ENCODE results near the gene SIGLEC11.
"Not testable (repeated sequence)": the region's sequence is repeated elsewhere in the genome, so short reads cannot be mapped to it uniquely, and the experiment has no call there.

SIGLEC11 gene

DNA sequence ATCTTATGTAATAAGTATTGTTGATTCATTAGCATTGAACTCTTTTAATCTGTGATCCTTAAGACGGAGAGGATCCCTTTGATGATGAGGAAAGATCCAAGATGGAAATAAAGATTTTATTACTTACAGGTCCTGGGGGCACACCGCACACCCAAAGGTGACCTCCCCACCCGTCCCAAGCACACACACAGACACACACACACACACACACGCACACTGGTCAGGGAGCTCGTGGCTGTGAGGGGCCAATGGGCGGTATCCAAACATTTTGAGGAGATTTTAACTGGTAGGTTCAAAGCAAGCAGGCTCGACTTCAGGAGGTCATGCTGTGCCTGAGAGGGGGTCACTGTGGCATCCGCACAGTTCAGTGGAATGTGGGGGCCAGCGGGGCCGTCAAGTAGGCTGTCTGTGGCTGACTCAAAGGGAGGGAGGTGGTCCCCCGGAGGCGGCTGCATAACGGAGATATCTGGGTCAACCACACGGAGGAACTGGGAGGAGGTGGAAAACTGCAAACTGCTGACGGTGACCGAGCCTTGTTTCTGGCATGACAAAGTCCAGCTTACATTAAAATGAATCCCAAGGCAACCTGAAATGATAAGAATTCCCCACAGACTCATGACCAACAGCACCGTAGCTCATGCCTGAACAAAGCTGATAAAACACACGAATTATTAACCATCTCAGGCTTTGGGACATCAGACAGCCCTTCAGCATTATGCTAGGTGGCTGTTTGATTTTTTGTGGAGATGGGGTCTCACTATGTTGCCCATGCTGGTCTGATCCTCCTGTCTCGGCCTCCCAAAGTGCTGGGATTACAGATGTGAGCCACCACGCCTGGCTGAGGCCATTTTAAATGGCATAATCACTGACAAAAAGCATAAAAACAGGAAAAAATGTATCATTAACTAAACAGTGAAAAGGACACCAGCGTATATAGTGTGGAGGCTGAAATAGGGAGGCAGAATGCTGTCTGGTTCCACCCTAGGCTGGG, 20.9 kb upstream of the SIGLEC11 start:
- H3K4me3 ChIP-seq (ENCODE audit: low read depth, low read length), result no peak overlapping the region

DNA sequence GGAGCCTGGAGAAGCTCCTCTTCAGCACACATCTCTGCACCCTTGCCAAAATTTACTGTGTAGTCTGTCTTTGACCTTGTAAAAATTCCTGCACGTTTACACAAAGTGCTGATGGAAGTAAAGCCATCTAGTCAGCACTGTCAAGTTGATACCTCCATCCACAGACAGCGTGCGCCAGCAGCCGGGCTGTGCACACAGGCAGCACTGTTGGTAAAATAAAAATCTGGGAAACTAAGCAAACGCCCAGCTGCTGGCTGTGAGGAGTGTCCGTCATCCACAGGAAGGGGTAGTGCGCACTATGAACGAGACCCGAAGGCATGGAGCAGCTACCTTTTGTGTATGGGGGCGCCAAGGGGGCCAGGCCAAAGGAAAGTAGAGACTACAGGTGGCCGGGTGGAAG, 17.4 kb upstream of the SIGLEC11 start:
- H3K4me3 ChIP-seq (ENCODE audit: low read depth, low read length), result no peak overlapping the region

DNA sequence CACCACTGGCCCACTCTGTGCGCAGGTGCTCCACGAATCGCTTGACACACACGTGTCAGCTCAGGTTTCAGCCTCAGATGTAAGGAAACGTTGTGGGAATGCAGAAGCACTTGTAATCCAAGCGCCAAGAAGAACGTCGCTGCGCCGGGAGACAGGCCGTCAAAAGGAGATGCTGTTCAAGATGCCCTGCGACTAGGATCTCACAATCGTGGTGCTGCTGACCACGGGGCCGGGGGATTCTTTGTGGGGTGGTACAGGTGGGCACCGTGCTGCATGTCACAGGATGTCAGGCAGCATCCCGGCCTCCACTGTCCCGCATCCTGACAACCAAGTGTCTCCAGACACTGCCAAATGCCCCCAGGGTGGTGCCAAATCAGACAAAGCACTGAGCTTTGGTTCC, 16.9 kb upstream of the SIGLEC11 start:
- no peak overlapping the region for H3K4me3 ChIP-seq (ENCODE audit: low read depth, low read length)

DNA sequence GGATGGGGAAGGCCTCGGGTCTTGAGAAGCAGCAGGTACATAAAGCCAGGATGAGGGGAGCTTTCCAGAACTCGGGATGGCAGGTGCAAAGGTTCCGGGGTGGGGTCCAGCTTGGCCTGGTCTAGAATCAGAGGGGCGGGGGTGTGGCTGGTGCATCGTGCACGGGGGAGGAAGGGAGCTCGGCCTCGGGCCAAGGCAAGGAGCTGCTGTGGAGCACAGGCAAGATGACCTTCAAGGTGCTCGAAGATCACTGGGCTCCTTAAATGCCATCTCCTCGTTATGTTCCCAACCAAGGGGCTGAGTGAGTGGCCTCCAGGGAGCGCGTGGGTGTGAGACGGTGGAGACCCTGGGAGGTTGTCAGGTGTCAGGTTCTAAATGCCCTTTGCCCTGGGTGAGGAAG, 16.1 kb upstream of the SIGLEC11 start:
- no peak overlapping the region for H3K4me3 ChIP-seq (ENCODE audit: low read depth, low read length)

DNA sequence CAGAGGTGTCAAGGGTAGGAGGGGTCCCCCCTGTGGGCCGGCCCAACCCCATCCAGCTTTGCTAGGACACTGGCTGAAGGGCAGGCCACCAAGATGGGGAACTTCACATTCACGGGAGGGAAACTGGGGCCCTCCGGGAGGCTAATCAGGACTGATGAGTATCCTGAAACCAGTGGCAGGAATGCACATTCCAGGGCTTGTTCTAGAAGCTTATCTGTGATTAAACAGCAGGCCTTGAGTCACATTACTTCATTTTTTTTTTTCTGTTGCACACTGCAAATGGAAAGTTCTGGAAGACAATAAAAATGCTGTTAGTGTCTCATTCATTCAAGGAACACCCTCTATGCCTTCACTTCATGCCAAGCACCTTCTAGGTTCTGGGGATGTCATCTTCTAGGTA, 15.5 kb upstream of the SIGLEC11 start:
- no peak overlapping the region for H3K4me3 ChIP-seq (ENCODE audit: low read depth, low read length)

DNA sequence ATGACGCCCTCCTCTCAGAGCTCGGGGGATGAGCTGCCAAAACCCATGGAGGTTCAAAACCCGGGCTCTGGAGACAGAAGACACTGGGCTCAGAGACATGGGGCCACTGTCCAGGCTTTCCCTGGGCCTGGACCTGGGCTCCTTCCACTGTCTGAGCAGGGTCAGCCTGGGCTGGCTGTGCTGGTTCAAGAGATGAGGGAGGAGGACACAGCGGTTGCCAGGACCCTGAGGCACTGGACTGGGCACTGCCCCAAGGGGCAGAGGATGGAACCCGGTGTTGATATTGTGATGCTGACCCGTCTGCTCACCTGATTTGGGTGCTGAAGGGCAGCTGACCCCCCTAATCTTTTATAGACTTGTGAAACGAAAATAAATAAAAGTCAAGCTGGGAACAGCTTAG, 14.1 kb upstream of the SIGLEC11 start:
- no peak overlapping the region for H3K4me3 ChIP-seq (ENCODE audit: low read depth, low read length)

DNA sequence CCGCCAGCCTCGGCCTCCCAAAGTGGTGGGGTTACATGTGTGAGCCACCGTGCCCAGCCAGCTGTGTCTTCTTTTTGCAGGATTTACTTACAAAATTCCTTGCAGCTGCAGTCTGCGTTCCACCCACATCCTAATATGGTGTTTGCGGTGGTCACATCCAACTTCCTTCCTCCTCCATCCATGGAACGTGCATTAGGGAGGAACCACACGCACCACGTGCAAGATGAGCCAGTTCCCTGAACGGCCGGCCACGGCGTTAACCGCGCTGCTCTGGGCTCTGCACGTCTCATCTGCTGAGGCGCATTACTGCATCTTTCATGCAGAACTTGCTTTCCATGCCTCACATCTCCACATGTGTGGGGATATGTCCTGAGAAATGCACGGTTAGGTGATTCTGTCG, 13.0 kb upstream of the SIGLEC11 start:
- H3K4me3 ChIP-seq (ENCODE audit: low read depth, low read length), result no peak overlapping the region

DNA sequence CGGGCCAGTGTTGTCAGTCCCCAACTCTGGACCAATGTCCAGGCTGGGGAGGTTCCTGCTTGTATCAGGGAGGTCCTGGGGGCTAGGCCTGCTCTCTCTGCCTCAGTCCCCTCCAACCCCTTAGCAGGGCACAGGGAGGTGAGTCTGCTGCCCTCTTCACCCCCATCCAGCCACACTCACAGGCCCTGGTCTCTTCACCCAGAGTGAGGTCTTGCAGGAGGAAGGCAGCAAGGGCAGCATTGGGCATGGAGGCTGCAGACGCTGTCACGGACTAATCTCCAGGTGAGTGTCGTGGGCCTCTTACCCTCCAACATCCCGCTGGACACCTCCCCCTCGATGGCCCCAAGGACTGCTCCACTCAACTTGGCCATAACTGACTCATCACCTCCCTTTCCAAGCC, 11.9 kb upstream of the SIGLEC11 start:
- H3K4me3 ChIP-seq (ENCODE audit: low read depth, low read length), result no peak overlapping the region

DNA sequence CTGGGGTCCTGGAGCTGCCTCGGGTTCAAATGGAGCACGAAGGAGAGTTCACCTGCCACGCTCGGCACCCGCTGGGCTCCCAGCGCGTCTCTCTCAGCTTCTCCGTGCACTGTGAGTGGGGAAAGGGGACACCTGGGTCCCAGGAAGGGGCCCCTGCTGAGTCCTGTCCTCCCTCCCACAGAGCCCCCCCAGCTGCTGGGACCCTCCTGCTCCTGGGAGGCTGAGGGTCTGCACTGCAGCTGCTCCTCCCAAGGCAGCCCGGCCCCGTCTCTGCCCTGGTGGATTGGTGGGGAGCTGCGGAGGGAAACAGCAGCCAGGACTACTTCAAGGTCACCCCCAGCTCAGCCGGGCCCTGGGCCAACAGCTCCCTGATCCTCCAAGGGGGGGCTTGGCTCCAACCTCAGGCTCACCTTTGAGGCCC, 11.0 kb upstream of the SIGLEC11 start:
- no peak overlapping the region for H3K4me3 ChIP-seq (ENCODE audit: low read depth, low read length)

DNA sequence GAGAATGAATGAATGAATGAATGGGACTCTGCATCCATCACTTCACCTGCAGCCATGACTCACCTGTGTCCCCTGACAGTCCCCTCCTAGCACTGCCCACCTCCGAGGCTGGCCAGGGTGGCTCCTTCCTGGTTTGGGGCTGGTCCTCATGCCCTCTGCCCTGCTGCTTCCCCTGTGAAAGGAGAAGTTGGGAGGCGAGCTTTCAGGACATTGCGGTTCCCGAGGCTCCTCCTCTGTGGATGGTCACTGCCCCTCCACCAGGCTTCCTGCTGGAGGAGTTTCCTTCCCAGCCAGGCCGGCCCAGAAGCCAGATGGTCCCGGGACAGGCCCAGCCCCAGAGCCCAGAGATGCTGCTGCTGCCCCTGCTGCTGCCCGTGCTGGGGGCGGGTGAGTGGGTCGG, 8.4 kb upstream of the SIGLEC11 start:
- H3K4me3 ChIP-seq (ENCODE audit: low read depth, low read length), result not testable (repeated sequence)

DNA sequence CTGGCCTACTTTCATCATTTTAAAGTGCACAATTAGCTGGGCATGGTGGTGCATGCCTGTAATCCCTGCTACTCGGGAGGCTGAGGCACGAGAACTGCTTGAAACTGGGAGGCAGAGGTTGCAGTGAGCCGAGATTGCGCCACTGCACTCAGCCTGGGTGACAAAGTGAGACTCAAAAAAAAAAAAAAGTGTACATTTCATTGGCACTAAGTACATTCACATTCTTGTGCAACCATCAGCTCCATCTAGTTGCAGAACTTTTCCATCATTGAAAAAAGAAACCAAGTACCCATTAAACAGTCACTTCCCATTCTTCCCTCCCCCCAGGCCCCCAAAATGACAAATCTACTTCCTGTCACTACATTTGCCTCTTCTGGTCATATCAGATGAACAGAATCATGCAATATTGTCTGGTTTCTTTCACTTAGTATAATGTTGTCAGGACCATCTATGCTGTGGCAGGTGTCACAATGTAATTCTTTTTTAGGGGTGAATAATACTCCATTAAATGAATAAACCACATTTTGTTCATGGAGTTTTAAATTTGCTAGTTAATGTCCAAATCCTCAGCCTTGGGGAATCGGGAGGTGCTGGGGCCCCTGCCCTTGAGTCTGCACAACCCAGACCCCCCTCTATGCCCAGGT, 7.4 kb upstream of the SIGLEC11 start:
- no peak overlapping the region for H3K4me3 ChIP-seq (ENCODE audit: low read depth, low read length)

DNA sequence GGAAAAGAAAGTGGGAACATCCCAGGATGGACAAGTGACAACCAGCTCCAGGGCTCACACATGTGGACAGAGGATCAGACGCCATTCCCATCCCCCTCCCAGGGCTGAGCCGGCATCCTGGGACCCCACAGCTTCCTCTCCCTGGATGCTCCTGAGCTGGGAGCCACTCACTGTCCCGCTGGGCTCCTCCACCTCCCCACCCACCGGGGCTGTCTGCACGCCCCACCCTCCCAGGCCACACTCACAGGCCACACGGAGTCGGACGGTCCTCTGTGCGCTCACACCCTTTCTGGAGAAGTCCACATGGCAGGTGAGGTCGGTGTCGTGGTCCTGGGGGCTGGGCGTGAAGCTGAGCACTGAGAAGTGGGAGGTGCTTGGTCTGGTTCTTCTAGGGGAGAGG, 1.1 kb downstream of the SIGLEC11 start:
- not testable (repeated sequence) for H3K4me3 ChIP-seq (ENCODE audit: low read depth, low read length)

DNA sequence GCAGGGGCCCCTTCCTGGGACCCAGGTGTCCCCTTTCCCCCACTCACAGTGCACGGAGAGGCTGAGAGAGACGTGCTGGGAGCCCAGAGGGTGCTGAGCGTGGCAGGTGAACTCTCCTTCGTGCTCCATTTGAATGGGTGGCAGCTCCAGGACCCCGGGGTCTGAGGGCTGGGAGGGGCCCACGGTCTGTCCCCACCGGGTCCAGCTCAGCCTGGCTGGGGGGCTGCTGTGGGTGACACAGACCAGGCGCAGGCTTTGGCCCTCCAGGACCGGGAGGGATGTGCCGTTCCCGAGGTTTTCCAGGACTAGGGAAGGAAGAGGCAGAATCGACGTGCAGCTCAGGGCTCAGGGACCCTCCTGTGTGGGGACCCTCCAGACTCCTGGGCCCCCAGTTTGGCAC, 2.4 kb downstream of the SIGLEC11 start:
- not testable (repeated sequence) for H3K4me3 ChIP-seq (ENCODE audit: low read depth, low read length)

DNA sequence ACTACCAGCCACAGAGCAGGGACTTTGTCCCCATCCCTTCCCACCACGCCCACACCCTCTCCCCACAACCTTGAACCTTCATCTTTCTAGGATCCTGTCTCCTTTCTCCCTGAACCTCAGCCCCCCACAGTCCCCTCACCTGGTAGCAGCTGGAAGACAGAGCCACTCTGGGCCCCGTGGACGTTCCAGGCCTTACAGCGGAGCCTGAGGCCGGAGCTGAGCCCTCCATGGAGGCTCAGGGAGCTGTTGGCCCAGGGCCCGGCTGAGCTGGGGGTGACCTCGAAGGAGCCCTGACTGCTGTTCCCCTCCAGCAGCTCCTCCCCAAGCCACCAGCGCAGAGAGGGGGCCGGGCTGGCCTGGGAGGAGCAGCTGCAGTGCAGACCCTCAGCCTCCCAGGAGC, 2.8 kb downstream of the SIGLEC11 start:
- not testable (repeated sequence) for H3K4me3 ChIP-seq (ENCODE audit: low read depth, low read length)

DNA sequence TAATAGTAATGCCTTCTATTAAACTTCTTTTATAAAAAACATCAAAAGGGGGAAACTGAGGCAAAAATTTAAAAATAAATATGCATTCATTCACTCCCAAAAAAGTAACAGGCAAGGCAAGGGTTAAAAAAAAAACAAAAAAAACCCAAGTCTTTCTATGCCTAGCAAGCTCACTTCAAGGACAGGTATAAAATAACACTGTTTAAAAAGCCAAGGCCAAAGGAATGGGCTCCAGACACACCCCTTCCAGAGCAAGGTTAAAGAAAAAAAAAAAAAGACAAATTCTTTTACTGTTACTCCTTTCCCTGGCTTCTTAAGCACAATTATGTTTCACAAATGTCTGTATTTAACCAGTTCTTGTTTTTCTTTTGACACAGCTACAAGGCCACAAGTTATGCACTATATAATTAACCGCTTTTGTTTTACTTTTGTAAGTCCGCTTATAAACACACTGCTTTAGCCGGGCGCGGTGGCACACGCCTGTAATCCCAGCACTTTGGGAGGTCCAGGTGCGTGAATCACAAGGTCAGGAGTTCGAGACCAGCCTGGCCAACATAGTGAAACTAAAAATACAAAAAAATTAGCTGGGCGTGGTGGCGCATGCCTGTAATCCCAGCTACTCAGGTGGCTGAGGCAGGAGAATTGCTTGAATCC, 3.6 kb downstream of the SIGLEC11 start:
- no peak overlapping the region for H3K4me3 ChIP-seq (ENCODE audit: low read depth, low read length)

DNA sequence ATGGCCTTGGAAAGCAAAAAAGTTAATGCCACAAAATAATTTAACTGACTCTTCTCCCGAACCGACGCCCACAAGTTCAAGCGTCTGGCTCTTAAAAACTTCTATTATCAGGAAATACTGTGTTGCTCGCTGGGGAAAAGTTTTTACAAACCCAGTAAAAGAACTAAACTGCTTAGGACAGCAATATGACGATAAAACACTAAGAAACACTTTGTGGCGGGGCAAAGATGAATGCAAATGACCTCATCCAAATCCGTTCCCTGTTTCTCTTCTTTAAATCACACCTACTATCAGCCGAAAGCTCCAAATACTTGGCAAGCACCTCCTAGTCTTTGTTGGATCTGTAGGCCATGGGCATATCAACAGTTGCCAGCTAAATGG, 4.9 kb downstream of the SIGLEC11 start:
- no peak overlapping the region for H3K4me3 ChIP-seq (ENCODE audit: low read depth, low read length)

DNA sequence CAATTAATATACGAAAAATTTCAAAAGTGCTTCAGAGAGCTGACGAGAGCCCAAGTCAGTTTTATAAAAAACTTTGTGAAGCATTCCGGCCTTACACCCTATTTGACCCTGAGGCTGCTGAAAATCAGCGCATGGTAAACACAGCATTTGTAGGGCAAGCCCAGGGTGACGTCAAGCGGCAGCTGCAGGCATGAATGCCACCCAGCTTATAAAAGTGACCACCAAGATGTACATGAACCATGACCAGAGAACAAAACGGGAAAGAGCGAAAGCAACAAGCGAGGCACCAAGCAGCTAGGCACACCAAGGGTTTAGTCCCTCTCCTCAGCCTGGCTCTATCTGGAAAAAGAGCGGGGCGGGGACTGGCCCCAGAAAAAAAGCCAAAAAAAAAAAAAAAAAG, 6.0 kb downstream of the SIGLEC11 start:
- H3K4me3 ChIP-seq (ENCODE audit: low read depth, low read length), result no peak overlapping the region

DNA sequence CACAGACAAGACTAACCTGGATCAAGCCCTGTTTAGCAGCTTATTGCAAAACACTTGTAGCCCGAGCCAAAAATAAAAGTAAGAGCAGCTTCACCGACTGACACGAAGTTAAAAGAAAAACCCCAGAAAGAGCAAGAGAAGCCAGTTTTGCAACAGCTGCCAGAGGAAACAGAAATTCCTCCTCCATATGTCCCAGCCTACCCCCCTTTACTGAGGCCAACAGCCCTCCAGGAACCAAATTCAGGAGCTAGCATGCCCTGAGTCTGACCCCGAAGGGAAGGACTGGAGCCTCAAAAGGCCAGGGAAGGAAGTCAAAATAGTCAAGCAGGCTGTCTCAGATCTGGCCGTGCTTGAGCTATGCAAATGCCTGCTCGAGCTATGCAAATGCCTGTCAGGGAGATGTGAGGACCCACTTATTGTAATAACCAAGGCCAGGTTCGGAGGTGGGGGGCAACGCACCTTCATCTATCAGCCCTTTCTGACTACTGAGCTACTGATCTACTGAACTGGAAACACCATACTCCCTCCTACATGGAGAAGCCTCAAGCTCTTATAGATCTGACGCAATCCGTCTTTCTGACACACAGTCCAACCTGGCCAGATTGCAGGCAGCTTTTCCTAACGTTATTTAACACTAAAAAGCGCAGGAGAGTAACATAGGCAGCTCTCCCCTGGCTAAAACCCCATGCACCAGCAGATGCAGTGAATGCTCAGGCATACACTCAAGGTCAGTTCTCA, 6.7 kb downstream of the SIGLEC11 start:
- H3K4me3 ChIP-seq (ENCODE audit: low read depth, low read length), result no peak overlapping the region

DNA sequence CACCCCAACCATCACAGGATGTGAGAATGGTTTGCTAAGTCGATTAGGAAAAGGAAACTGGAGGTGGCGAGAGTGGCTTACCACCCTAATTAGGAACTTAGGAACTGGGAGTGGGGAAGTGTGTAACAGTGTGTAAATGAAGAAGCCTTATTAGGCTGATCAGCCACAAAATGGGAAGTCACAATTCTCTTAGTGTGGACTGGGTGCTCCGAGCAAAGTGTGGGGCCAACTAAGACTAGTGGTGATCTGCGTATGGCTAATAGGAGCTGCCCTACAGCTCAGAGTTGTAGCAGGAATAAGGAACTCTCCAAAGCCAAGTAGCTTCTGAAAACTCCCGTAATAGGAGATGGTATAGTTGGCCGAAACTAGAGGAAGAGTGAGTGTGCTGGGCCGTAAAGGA, 7.6 kb downstream of the SIGLEC11 start:
- no peak overlapping the region for H3K4me3 ChIP-seq (ENCODE audit: low read depth, low read length)

DNA sequence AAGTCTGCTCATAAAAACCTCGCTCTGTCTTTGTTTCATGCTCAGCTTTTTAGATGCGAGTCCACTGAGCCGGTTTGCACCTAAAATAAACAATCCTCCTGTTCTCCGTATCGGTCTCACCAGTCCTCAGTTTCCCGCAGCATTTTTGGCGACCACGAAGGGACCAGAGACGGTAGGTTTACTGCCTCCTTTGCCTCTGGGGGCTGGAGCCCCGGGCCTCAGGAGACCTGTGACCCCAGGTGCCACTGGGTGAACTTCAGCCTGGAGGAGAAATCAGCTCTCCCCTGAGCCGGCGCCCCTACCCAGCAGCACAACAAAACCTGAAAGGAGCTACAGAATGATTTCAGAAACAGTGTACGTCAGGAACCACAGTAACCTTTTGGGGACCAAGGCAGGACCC, 8.1 kb downstream of the SIGLEC11 start:
- H3K4me3 ChIP-seq (ENCODE audit: low read depth, low read length), result no peak overlapping the region

DNA sequence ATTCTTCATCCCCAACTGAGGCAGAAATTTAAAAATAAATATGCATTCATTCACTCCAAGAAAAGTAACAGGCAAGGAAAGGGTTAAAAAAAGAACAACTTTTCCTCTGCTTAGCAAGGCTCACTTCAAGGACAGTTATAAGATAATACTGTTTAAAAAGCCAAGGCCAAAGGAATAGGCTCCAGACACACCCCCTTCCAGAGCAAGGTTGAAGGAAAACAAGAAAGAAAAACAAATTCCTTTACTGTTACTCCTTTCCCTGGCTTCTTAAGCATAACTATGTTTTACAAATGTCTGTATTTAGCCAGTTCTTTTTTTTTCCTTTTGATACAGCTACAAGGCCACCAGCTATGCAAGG, 8.5 kb downstream of the SIGLEC11 start:
- no peak overlapping the region for H3K4me3 ChIP-seq (ENCODE audit: low read depth, low read length)
